Measurements from ENCODE around the gene CXorf58. TPM values are rescaled to one million over a fixed set of nuclear protein-coding genes. Genes with fewer than 3 reads are reported as not detected.

CXorf58 gene
- total RNA-seq, 1 donor = not detected

- Histone ChIP-seq H3K4me3 (ENCODE audit: insufficient read depth, low read length) (no peak overlapping the region), H3K9me3 (ENCODE audit: low read depth, low read length) (no peaks in the 10 kb centered on the region), H3K79me2 (ENCODE audit: insufficient read depth, low read length) (no peaks in the 10 kb centered on the region), H3K27ac (ENCODE audit: low read depth, low read length) (no peak overlapping the region), H3K27me3 (ENCODE audit: insufficient read depth, low read length) (no peaks in the 10 kb centered on the region), H4K20me1 (ENCODE audit: insufficient read depth, low read length) (no peaks in the 10 kb centered on the region), H3K36me3 (ENCODE audit: insufficient read depth, low read length) (peaks cover under 1% of the 10 kb centered on the region), H2AFZ (ENCODE audit: low read length) (no peak overlapping the region), H3K4me2 (ENCODE audit: insufficient read depth, low read length) (no peak overlapping the region), H3K4me1 (ENCODE audit: insufficient read depth, low read length) (no peaks in the 10 kb centered on the region)
- TF ChIP-seq CTCF (IDR thresholded peaks at IDR 0.05; ENCODE audit: extremely low read depth, low read depth, low read length) = no peak
- no peak for DNase-seq (ENCODE audit: insufficient read length, low spot score, missing footprints)
These were observed 75.1 kb downstream of the CXorf58 start for GRCh38 chrX:23982891-23983290.

Other genes starting within 250 kb of the CXorf58 start
- gene PRDX4, start 240.5 kb upstream of the CXorf58 start, total RNA-seq = 253 and 284 TPM in 2 replicates
- gene ACOT9, start 164.7 kb upstream of the CXorf58 start, total RNA-seq = 53.6 and 71.6 TPM in 2 replicates
- gene SAT1, start 124.8 kb upstream of the CXorf58 start, total RNA-seq = 81.9 and 96.6 TPM in 2 replicates
- gene APOO, start 68 bp upstream of the CXorf58 start, total RNA-seq = 5.6 and 7.2 TPM in 2 replicates
- 8.3 and 8.7 TPM in 2 replicates for gene KLHL15, start 119.2 kb downstream of the CXorf58 start, total RNA-seq
- 374 and 474 TPM in 2 replicates for gene EIF2S3, start 146.9 kb downstream of the CXorf58 start, total RNA-seq
- 50.7 and 74.6 TPM in 2 replicates for gene ZFX, start 241.7 kb downstream of the CXorf58 start, total RNA-seq

Measured in osteoblast (primary cell).